HCT116 (cell line): ENCODE data around the gene PTGER3. TPM values are rescaled to one million over a fixed set of nuclear protein-coding genes. Genes with fewer than 3 reads are reported as not detected.

ENCODE experiments used
- ATAC-seq: fragments of 200-7000 bp; cut with Tn5 transposase; 2 replicates; pipeline ENCODE4 v1.9.1; 2020; ENCODE audit warnings: mild to moderate bottlenecking, moderate library complexity
- BruUV-seq: library from RNA; stranded (reverse); fragments of 400-500 nt; replicated peaks from 2 replicates; lab custom pipeline; 2021; lab: Mats Ljungman, UMichigan
- CTCF ChIA-PET: fragments of 300-600 bp; sonication (Branson Sonifier 250); formaldehyde crosslinking; loops from one replicate; lab custom pipeline; 2021; ENCODE audit warnings: antibody characterized with exemption; lab: Charles Lee
- POLR2A ChIA-PET: fragments of 300-600, 350-600 bp; sonication (Branson Sonifier 250); formaldehyde crosslinking; loops from one replicate; lab custom pipeline; 2021; ENCODE audit warnings: antibody characterized with exemption; lab: Charles Lee
- RAD21 ChIA-PET, 2 experiments: fragments of 300-600 bp; sonication (Branson Sonifier 250); formaldehyde crosslinking; loops; one replicate each; lab custom pipeline; 2023; ENCODE audit warnings: low total read pairs in 2 of 2; ENCODE audit not compliant: uncharacterized antibody in 2 of 2, unreplicated experiment in 2 of 2, low non-redundant PET in 1 of 2; lab: Charles Lee
- DNase-seq: peaks from one replicate; pipeline ENCODE4 v3.0.0-alpha.2; 2010; ENCODE audit warnings: low read depth, low spot score
- H2AFZ ChIP-seq: fragments of 200-600 bp; shearing (Covaris generic), sonication (generic); 2 replicates; pipeline ENCODE4 v1.6.1; 2017; ENCODE audit warnings: low read depth, mixed run types, mixed read lengths, antibody characterized with exemption, low read length; ENCODE audit not compliant: poor library complexity, severe bottlenecking
- H3K27ac ChIP-seq: 2 replicates; pipeline ENCODE4 v1.5.1; 2012; ENCODE audit warnings: low read depth, low read length
- H3K27me3 ChIP-seq: fragments of 200-600 bp; sonication (generic); 2 replicates; pipeline ENCODE4 v1.6.1; 2016; ENCODE audit warnings: mixed run types, low read length, mixed read lengths; ENCODE audit not compliant: insufficient read depth
- H3K36me3 ChIP-seq, 2 experiments: fragments of 200-500 bp in 1 of 2; fragments of 200-600 bp in 1 of 2; sonication (Bioruptor generic) in 1 of 2; sonication (generic) in 1 of 2; 2 replicates each; pipeline versions ENCODE4 v1.5.1 to v1.6.1; 2014 to 2016; ENCODE audit warnings: low read length in 2 of 2, inconsistent platforms in 1 of 2, mixed read lengths in 1 of 2, mixed run types in 1 of 2; ENCODE audit not compliant: insufficient read depth in 2 of 2, control insufficient read depth in 1 of 2
- H3K4me1 ChIP-seq, 2 experiments: fragments of 200-600 bp in 1 of 2; sonication (generic) in 1 of 2; 2 replicates each; pipeline versions ENCODE4 v1.5.1 to v1.6.1; 2012 to 2017; ENCODE audit warnings: low read length in 2 of 2, inconsistent platforms in 1 of 2, mild to moderate bottlenecking in 1 of 2, mixed read lengths in 1 of 2, mixed run types in 1 of 2, moderate library complexity in 1 of 2; ENCODE audit not compliant: insufficient read depth in 2 of 2, control insufficient read depth in 1 of 2
- H3K4me2 ChIP-seq: fragments of 200-600 bp; sonication (generic); 2 replicates; pipeline ENCODE4 v1.6.1; 2017; ENCODE audit warnings: mixed run types, low read length, mixed read lengths
- H3K4me3 ChIP-seq, 2 experiments: fragments of 200-600 bp in 1 of 2; sonication (generic) in 1 of 2; replicated peaks in 1 of 2; 2 replicates each; pipeline ENCODE4 v1.5.1; 2011 to 2016; ENCODE audit warnings: low read length in 2 of 2, control low read depth in 1 of 2, low read depth in 1 of 2, mild to moderate bottlenecking in 1 of 2, mixed read lengths in 1 of 2, mixed run types in 1 of 2
- H3K79me2 ChIP-seq: fragments of 200-600 bp; sonication (generic); 2 replicates; pipeline ENCODE4 v1.6.1; 2017; ENCODE audit warnings: mild to moderate bottlenecking, mixed run types, low read length, moderate library complexity, mixed read lengths; ENCODE audit not compliant: insufficient read depth
- H3K9ac ChIP-seq: fragments of 200-600 bp; sonication (generic); 2 replicates; pipeline ENCODE4 v1.6.1; 2016; ENCODE audit warnings: low read length, mixed read lengths
- H3K9me2 ChIP-seq: fragments of 200-600 bp; sonication (generic), shearing (Covaris generic); 2 replicates; pipeline ENCODE4 v1.6.1; 2017; ENCODE audit warnings: mixed run types, mild to moderate bottlenecking, moderate library complexity; ENCODE audit not compliant: insufficient read depth
- H3K9me3 ChIP-seq, 2 experiments: fragments of 200-500 bp in 1 of 2; fragments of 200-600 bp in 1 of 2; sonication (Bioruptor generic) in 1 of 2; sonication (generic) in 1 of 2; 2 replicates each; pipeline ENCODE4 v1.6.1; 2014 to 2017; ENCODE audit warnings: low read length in 2 of 2, mixed read lengths in 2 of 2, inconsistent platforms in 1 of 2, low read depth in 1 of 2, mild to moderate bottlenecking in 1 of 2, mixed run types in 1 of 2, moderate library complexity in 1 of 2; ENCODE audit not compliant: control insufficient read depth in 1 of 2, insufficient read depth in 1 of 2
- H4K20me1 ChIP-seq: fragments of 200-600 bp; sonication (generic), shearing (Covaris generic); 2 replicates; pipeline ENCODE4 v1.6.1; 2017; ENCODE audit warnings: mixed run types, mild to moderate bottlenecking, moderate library complexity; ENCODE audit not compliant: insufficient read depth
- CBX3 ChIP-seq: IDR thresholded peaks from 2 replicates; pipeline ENCODE4 v1.6.1; 2012; ENCODE audit warnings: low read depth
- EGR1 ChIP-seq: IDR thresholded peaks from 2 replicates; pipeline ENCODE4 v1.6.1; 2012; ENCODE audit warnings: low read depth
- ELF1 ChIP-seq: IDR thresholded peaks from 2 replicates; pipeline ENCODE4 v1.6.1; 2012; ENCODE audit warnings: low read depth, borderline replicate concordance
- EZH2 ChIP-seq: fragments of 200-600 bp; sonication (generic); IDR thresholded peaks from 2 replicates; pipeline ENCODE4 v1.6.1; 2017; ENCODE audit warnings: antibody characterized with exemption, mixed run types
- FOSL1 ChIP-seq: IDR thresholded peaks from 2 replicates; pipeline ENCODE4 v1.6.1; 2012; ENCODE audit warnings: low read depth
- POLR2AphosphoS5 ChIP-seq: IDR thresholded peaks from 2 replicates; pipeline ENCODE4 v1.6.1; 2011; ENCODE audit warnings: mild to moderate bottlenecking, low read depth, low read length, moderate library complexity
- RAD21 ChIP-seq: IDR thresholded peaks from 2 replicates; pipeline ENCODE4 v1.6.1; 2012; ENCODE audit warnings: low read depth, mild to moderate bottlenecking
- SRF ChIP-seq: IDR thresholded peaks from 2 replicates; pipeline ENCODE4 v1.6.1; 2012; ENCODE audit warnings: low read depth
- TCF7L2 ChIP-seq: IDR thresholded peaks from 2 replicates; pipeline ENCODE4 v1.7.0; 2011; ENCODE audit warnings: borderline replicate concordance, inconsistent platforms; ENCODE audit not compliant: insufficient read depth, insufficient read length; ENCODE audit errors: extremely low read depth
- ZFX ChIP-seq: fragments of 450-650 bp; IDR thresholded peaks from 2 replicates; pipeline ENCODE4 v1.6.1; 2017
- intact Hi-C: fragments of 100-400 bp; cut with micrococcal nuclease; formaldehyde crosslinking; loops from 2 replicates; pipeline ENCODE4 v1.10.0; 2022
- total RNA-seq: library from RNA; stranded (reverse); gene quantifications from one replicate; pipeline ENCODE4 v1.2.1, GENCODE V29; 2021; ENCODE audit not compliant: unreplicated experiment
- TF ChIP-seq, protein P1 (sequence below), 3 experiments: fragments of 200-600 bp in 1 of 3; sonication (generic) in 1 of 3; IDR thresholded peaks in 2 of 3; conservative IDR thresholded peaks in 1 of 3; 2 replicates each; pipeline ENCODE4 v1.5.1; 2012 to 2017; ENCODE audit warnings: low read depth in 2 of 3, low read length in 2 of 3, antibody characterized with exemption in 1 of 3, borderline replicate concordance in 1 of 3, control low read depth in 1 of 3, mild to moderate bottlenecking in 1 of 3, mixed read lengths in 1 of 3, mixed run types in 1 of 3, moderate library complexity in 1 of 3; ENCODE audit not compliant: insufficient read depth in 1 of 3
- TF ChIP-seq, protein P2 (sequence below): IDR thresholded peaks from 2 replicates; pipeline ENCODE4 v1.6.1; 2012; ENCODE audit warnings: low read depth

The PTGER3 gene
- total RNA-seq, 1 experiment from 2014 or later: 0.05 TPM

DNA sequence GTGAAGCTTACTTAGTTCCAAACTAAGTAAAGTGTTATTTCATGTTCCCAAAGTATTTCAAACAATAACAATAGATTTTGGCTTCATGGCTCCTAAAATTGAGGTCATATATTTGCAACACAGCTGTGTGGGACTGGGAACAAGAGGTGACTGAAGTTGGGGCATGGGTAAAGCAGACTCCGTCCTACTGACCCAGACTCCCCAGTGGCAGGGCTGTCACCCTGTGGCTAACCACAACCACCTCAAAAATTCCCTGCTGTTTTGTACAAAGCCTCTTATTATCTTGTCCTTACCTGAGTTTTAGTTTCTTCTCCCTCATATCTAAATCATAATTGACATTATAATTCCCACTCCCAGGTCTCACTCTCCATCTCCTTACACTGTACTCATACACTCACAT, 117.6 kb downstream of the PTGER3 start:
- Histone ChIP-seq H3K9ac (no peak overlapping the region), H3K4me3 (no peak overlapping the region), H3K4me2 (no peak overlapping the region), H3K27ac (no peak overlapping the region), H3K36me3 (no peaks in the 10 kb centered on the region), H3K79me2 (no peaks in the 10 kb centered on the region), H2AFZ (no peak overlapping the region), H4K20me1 (no peaks in the 10 kb centered on the region), H3K4me1 (no peaks in the 10 kb centered on the region), H3K9me3 (no peaks in the 10 kb centered on the region), H3K9me2 (no peaks in the 10 kb centered on the region), H3K27me3 (no peaks in the 10 kb centered on the region; the same call in 1 of the 2 replicates)
- RAD21 ChIA-PET: no interaction called here
- BruUV-seq: no TSS peak
- CTCF ChIA-PET: no interaction called here
- ATAC-seq (no peak), DNase-seq (no peak)
- intact Hi-C loops: no loop called here
- no peak for TF ChIP-seq FOSL1
- TF ChIP-seq, protein P1, sequence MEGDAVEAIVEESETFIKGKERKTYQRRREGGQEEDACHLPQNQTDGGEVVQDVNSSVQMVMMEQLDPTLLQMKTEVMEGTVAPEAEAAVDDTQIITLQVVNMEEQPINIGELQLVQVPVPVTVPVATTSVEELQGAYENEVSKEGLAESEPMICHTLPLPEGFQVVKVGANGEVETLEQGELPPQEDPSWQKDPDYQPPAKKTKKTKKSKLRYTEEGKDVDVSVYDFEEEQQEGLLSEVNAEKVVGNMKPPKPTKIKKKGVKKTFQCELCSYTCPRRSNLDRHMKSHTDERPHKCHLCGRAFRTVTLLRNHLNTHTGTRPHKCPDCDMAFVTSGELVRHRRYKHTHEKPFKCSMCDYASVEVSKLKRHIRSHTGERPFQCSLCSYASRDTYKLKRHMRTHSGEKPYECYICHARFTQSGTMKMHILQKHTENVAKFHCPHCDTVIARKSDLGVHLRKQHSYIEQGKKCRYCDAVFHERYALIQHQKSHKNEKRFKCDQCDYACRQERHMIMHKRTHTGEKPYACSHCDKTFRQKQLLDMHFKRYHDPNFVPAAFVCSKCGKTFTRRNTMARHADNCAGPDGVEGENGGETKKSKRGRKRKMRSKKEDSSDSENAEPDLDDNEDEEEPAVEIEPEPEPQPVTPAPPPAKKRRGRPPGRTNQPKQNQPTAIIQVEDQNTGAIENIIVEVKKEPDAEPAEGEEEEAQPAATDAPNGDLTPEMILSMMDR (IDR thresholded peaks at IDR 0.05 in 2 of 3, conservative IDR thresholded peaks at IDR 0.05 in 1 of 3; ENCODE audit: borderline replicate concordance in 1 of 3, insufficient read depth in 1 of 3, low read depth in 2 of 3, low read length in 2 of 3): no peak
- TF ChIP-seq ELF1: no peak
- POLR2A ChIA-PET: no interaction called here

GRCh38 chr1:70922196-70922595, 125.4 kb downstream of the PTGER3 start:
- no peaks in the 10 kb centered on the region for H3K79me2 ChIP-seq
- ATAC-seq (no peak), DNase-seq (no peak)
- no peak overlapping the region for H3K27ac ChIP-seq
- no peaks in the 10 kb centered on the region for H3K36me3 ChIP-seq
- no peak overlapping the region for H3K4me2 ChIP-seq
- ChIA-PET CTCF (no interaction called here), POLR2A (no interaction called here), RAD21 (no interaction called here)
- no peak overlapping the region for H3K9ac ChIP-seq
- peaks cover 3 to 9% of the 10 kb centered on the region in 2 experiments; a peak in 2 of 4 replicates for H3K9me3 ChIP-seq
- H4K20me1 ChIP-seq: no peaks in the 10 kb centered on the region
- intact Hi-C loops: no loop called here
- H3K27me3 ChIP-seq: no peaks in the 10 kb centered on the region
- no TSS peak for BruUV-seq
- no peak overlapping the region for H3K4me3 ChIP-seq
- H3K4me1 ChIP-seq: no peaks in the 10 kb centered on the region
- no peaks in the 10 kb centered on the region for H3K9me2 ChIP-seq
- no peak overlapping the region for H2AFZ ChIP-seq
- no peak for TF ChIP-seq FOSL1
- TF ChIP-seq EGR1: no peak
- TF ChIP-seq, protein P1 (IDR thresholded peaks at IDR 0.05 in 2 of 3, conservative IDR thresholded peaks at IDR 0.05 in 1 of 3; ENCODE audit: borderline replicate concordance in 1 of 3, insufficient read depth in 1 of 3, low read depth in 2 of 3, low read length in 2 of 3): no peak
- TF ChIP-seq ZFX: no peak
- no peak for TF ChIP-seq EZH2
- TF ChIP-seq POLR2AphosphoS5: no peak
- TF ChIP-seq CBX3: no peak
- TF ChIP-seq TCF7L2: no peak
- TF ChIP-seq RAD21: no peak
- TF ChIP-seq, protein P2, sequence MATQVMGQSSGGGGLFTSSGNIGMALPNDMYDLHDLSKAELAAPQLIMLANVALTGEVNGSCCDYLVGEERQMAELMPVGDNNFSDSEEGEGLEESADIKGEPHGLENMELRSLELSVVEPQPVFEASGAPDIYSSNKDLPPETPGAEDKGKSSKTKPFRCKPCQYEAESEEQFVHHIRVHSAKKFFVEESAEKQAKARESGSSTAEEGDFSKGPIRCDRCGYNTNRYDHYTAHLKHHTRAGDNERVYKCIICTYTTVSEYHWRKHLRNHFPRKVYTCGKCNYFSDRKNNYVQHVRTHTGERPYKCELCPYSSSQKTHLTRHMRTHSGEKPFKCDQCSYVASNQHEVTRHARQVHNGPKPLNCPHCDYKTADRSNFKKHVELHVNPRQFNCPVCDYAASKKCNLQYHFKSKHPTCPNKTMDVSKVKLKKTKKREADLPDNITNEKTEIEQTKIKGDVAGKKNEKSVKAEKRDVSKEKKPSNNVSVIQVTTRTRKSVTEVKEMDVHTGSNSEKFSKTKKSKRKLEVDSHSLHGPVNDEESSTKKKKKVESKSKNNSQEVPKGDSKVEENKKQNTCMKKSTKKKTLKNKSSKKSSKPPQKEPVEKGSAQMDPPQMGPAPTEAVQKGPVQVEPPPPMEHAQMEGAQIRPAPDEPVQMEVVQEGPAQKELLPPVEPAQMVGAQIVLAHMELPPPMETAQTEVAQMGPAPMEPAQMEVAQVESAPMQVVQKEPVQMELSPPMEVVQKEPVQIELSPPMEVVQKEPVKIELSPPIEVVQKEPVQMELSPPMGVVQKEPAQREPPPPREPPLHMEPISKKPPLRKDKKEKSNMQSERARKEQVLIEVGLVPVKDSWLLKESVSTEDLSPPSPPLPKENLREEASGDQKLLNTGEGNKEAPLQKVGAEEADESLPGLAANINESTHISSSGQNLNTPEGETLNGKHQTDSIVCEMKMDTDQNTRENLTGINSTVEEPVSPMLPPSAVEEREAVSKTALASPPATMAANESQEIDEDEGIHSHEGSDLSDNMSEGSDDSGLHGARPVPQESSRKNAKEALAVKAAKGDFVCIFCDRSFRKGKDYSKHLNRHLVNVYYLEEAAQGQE: no peak
- no peak for TF ChIP-seq SRF
